HepG2 (cell line): ENCODE results near the gene GOT1. TPM values are rescaled to one million over a fixed set of nuclear protein-coding genes. Genes with fewer than 3 reads are reported as not detected.

Experiments used
- BRCA1 ChIP-seq: sonication (generic); formaldehyde crosslinking; IDR thresholded peaks from 2 replicates; pipeline ENCODE4 v1.4.0; 2020; ENCODE audit warnings: missing genetic modification reagents
- HNF4A ChIP-seq: sonication (generic); formaldehyde crosslinking; IDR thresholded peaks from 2 replicates; pipeline ENCODE4 v1.4.0; 2020; ENCODE audit warnings: missing genetic modification reagents
- KDM1A ChIP-seq: IDR thresholded peaks from 2 replicates; pipeline ENCODE4 v1.6.1; 2016; ENCODE audit warnings: missing compliant biosample characterization
- KLF12 ChIP-seq: sonication (generic); formaldehyde crosslinking; IDR thresholded peaks from 2 replicates; pipeline ENCODE4 v1.4.0; 2020; ENCODE audit warnings: missing genetic modification reagents, borderline replicate concordance
- MAFK ChIP-seq, 2 experiments: IDR thresholded peaks in 1 of 2; conservative IDR thresholded peaks in 1 of 2; 2 replicates each; pipeline ENCODE4 v1.6.1; 2011; ENCODE audit warnings: improper control_type of control experiment in 2 of 2, low read length in 2 of 2
- RFXANK ChIP-seq: IDR thresholded peaks from 2 replicates; pipeline ENCODE4 v1.6.1; 2016
- RORA ChIP-seq: sonication (generic); formaldehyde crosslinking; IDR thresholded peaks from 2 replicates; pipeline ENCODE4 v1.5.0; 2020; ENCODE audit warnings: mild to moderate bottlenecking, missing genetic modification reagents, moderate library complexity
- SNRNP70 ChIP-seq: fragments of 200-400 bp; formaldehyde crosslinking; IDR thresholded peaks from 2 replicates; pipeline ENCODE4 v1.6.1; 2017; ENCODE audit warnings: mild to moderate bottlenecking, low read depth, low read length, moderate library complexity
- TARDBP ChIP-seq: sonication (generic); formaldehyde crosslinking; IDR thresholded peaks from 2 replicates; pipeline ENCODE4 v1.8.0; 2022; ENCODE audit warnings: mild to moderate bottlenecking, missing genetic modification reagents
- TEAD3 ChIP-seq: optimal IDR thresholded peaks from 2 replicates; pipeline ENCODE3; 2016; ENCODE audit warnings: borderline replicate concordance
- ZBTB21 ChIP-seq: sonication (generic); formaldehyde crosslinking; IDR thresholded peaks from 2 replicates; pipeline ENCODE4 v1.4.0; 2020; ENCODE audit warnings: missing genetic modification reagents
- ZMYM2 ChIP-seq: sonication (generic); formaldehyde crosslinking; IDR thresholded peaks from 2 replicates; pipeline ENCODE4 v1.8.0; 2022; ENCODE audit warnings: mild to moderate bottlenecking, missing genetic modification reagents
- ZNF235 ChIP-seq: sonication (generic); formaldehyde crosslinking; IDR thresholded peaks from 2 replicates; pipeline ENCODE4 v1.8.1; 2023; ENCODE audit warnings: mild to moderate bottlenecking, missing genetic modification reagents, borderline replicate concordance
- ZNF317 ChIP-seq: sonication (generic); formaldehyde crosslinking; IDR thresholded peaks from 2 replicates; pipeline ENCODE4 v1.5.0; 2020; ENCODE audit warnings: mild to moderate bottlenecking, missing genetic modification reagents
- ZNF343 ChIP-seq: sonication (generic); formaldehyde crosslinking; IDR thresholded peaks from 2 replicates; pipeline ENCODE4 v1.4.0; 2020; ENCODE audit warnings: mild to moderate bottlenecking, missing genetic modification reagents
- ZNF354B ChIP-seq: sonication (generic); formaldehyde crosslinking; IDR thresholded peaks from 2 replicates; pipeline ENCODE4 v1.8.0; 2022; ENCODE audit warnings: mild to moderate bottlenecking, missing genetic modification reagents
- ZNF83 ChIP-seq: sonication (generic); formaldehyde crosslinking; IDR thresholded peaks from 2 replicates; pipeline ENCODE4 v1.4.0; 2020; ENCODE audit warnings: missing genetic modification reagents, mild to moderate bottlenecking, borderline replicate concordance
- polyA plus RNA-seq, 8 experiments: library from polyadenylated mRNA; depleted of rRNA in 3 of 8; stranded (reverse) in 7 of 8; unstranded in 1 of 8; fragments of >200 nt; fragmentation: Illumina TruSeq in 4 of 8; extraction: Trizol in 4 of 8; gene quantifications; 2 replicates each; pipeline versions ENCODE4 v1.2.1 to v1.2.3, GENCODE V29; 2011 to 2016; ENCODE audit warnings: low read depth in 4 of 8, missing spikeins in 1 of 8, mixed read lengths in 1 of 8; ENCODE audit not compliant: insufficient read depth in 1 of 8
- total RNA-seq, 5 experiments: library from RNA; depleted of rRNA; stranded (reverse); fragments of >200 nt; fragmentation: Illumina TruSeq; extraction: Trizol; gene quantifications; 2 replicates each; pipeline ENCODE4 v1.2.3, GENCODE V29; 2016; ENCODE audit warnings: low read depth in 1 of 5
- TF ChIP-seq, protein P1 (sequence below): sonication (generic); formaldehyde crosslinking; IDR thresholded peaks from 2 replicates; pipeline ENCODE4 v1.5.0; 2020; ENCODE audit warnings: mild to moderate bottlenecking, missing genetic modification reagents
- TF ChIP-seq, protein P2 (sequence below): sonication (generic); formaldehyde crosslinking; IDR thresholded peaks from 2 replicates; pipeline ENCODE4 v1.5.1; 2020; ENCODE audit warnings: missing genetic modification reagents, mild to moderate bottlenecking, borderline replicate concordance
- TF ChIP-seq, protein P3 (sequence below): sonication (generic); formaldehyde crosslinking; IDR thresholded peaks from 2 replicates; pipeline ENCODE4 v1.4.0; 2020; ENCODE audit warnings: missing genetic modification reagents
- TF ChIP-seq, protein P4 (sequence below): sonication (generic); formaldehyde crosslinking; IDR thresholded peaks from 2 replicates; pipeline ENCODE4 v1.5.1; 2020; ENCODE audit warnings: missing genetic modification reagents, mild to moderate bottlenecking, borderline replicate concordance
- TF ChIP-seq, protein P5 (sequence below): sonication (generic); formaldehyde crosslinking; IDR thresholded peaks from 2 replicates; pipeline ENCODE4 v1.4.0; 2020; ENCODE audit warnings: missing genetic modification reagents

Gene GOT1
- total and polyA plus RNA-seq, 2 of the 13 experiments (the other 11 are each of a cell fraction or from before 2014, with no cell fraction given): 81.2 to 102 TPM

DNA sequence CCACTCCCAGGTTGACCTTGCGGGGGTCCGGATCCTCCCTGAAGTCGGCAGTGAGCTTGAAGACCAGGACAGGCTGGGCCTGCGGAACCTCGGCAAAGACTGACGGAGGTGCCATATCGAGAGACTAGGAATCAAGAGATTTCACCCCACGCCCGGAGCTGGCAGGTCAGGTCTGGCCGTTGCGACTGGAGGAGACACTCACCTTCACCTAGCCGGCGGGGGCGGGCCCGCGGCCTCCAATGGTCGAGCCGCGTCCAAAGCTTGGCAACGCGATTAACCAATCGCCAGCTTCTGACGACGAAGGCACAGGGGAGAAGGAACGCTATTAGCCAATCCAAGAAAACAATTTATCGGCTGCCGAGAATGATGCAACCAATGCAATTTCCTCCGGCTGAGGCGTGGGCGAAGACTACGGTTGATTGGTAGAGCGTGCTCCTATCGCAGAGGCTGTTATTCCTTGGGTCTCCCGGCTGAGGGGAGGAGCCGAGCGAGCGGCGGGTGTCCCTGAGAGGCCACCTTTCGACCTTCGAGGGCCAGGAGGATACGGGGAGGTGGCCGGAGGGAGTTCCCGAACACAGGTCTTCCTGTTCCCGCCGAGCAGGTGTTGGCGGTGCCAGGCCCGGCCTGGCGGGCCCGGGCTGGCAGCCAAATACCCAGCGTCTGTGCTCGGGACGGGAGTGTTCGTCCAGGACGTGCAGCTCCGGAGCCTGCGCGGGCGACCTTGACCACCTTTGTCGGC lies at the start of gene GOT1 (continued):
- TF ChIP-seq, protein P1, sequence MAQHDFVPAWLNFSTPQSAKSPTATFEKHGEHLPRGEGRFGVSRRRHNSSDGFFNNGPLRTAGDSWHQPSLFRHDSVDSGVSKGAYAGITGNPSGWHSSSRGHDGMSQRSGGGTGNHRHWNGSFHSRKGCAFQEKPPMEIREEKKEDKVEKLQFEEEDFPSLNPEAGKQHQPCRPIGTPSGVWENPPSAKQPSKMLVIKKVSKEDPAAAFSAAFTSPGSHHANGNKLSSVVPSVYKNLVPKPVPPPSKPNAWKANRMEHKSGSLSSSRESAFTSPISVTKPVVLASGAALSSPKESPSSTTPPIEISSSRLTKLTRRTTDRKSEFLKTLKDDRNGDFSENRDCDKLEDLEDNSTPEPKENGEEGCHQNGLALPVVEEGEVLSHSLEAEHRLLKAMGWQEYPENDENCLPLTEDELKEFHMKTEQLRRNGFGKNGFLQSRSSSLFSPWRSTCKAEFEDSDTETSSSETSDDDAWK (CRISPR knock-in tag): no peak
- TF ChIP-seq, protein P2, sequence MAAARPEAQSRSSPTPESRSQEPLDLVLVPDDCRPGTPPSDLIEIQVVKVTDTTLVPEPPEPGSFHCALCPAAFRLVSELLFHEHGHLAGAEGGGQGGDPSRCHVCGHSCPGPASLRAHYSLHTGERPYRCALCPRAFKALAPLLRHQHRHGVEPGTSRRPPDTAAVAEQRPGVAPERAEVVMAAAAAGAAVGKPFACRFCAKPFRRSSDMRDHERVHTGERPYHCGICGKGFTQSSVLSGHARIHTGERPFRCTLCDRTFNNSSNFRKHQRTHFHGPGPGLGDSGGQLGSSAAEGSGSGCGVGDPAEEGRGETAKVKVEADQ: no peak
- TF ChIP-seq KLF12 (CRISPR knock-in tag) (no peak; the same call in 1 of the 2 replicates), KDM1A (CRISPR knock-in tag) (no peak), SNRNP70 (no peak), HNF4A (CRISPR knock-in tag) (no peak; the same call in 1 of the 2 replicates), TARDBP (CRISPR knock-in tag) (peak; percentile 78), ZMYM2 (CRISPR knock-in tag) (no peak), TEAD3 (CRISPR knock-in tag) (peak; percentile 61), RORA (CRISPR knock-in tag) (no peak), BRCA1 (CRISPR knock-in tag) (no peak), ZNF317 (CRISPR knock-in tag) (peak; percentile 54; the same call in 1 of the 2 replicates), ZBTB21 (no peak), ZNF83 (CRISPR knock-in tag) (no peak), ZNF354B (CRISPR knock-in tag) (no peak; the same call in 1 of the 2 replicates), RFXANK (CRISPR knock-in tag) (peak; percentile 91), ZNF343 (CRISPR knock-in tag) (no peak), ZNF235 (0 out of 2 replicates have a peak, but pooled peaks have one; percentile 64), MAFK (conservative IDR thresholded peaks at IDR 0.05 in 1 of 2, IDR thresholded peaks at IDR 0.05 in 1 of 2; ENCODE audit: low read length in 2 of 2) (peak in 1 of 2 experiments; percentile 23; a peak in 1 of 4 replicates)
- TF ChIP-seq, protein P3, sequence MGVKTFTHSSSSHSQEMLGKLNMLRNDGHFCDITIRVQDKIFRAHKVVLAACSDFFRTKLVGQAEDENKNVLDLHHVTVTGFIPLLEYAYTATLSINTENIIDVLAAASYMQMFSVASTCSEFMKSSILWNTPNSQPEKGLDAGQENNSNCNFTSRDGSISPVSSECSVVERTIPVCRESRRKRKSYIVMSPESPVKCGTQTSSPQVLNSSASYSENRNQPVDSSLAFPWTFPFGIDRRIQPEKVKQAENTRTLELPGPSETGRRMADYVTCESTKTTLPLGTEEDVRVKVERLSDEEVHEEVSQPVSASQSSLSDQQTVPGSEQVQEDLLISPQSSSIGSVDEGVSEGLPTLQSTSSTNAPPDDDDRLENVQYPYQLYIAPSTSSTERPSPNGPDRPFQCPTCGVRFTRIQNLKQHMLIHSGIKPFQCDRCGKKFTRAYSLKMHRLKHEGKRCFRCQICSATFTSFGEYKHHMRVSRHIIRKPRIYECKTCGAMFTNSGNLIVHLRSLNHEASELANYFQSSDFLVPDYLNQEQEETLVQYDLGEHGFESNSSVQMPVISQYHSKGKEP (CRISPR knock-in tag): no peak
- TF ChIP-seq, protein P4, sequence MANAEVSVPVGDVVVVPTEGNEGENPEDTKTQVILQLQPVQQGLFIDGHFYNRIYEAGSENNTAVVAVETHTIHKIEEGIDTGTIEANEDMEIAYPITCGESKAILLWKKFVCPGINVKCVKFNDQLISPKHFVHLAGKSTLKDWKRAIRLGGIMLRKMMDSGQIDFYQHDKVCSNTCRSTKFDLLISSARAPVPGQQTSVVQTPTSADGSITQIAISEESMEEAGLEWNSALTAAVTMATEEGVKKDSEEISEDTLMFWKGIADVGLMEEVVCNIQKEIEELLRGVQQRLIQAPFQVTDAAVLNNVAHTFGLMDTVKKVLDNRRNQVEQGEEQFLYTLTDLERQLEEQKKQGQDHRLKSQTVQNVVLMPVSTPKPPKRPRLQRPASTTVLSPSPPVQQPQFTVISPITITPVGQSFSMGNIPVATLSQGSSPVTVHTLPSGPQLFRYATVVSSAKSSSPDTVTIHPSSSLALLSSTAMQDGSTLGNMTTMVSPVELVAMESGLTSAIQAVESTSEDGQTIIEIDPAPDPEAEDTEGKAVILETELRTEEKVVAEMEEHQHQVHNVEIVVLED (CRISPR knock-in tag): no peak; the same call in 1 of the 2 replicates
- TF ChIP-seq, protein P5, sequence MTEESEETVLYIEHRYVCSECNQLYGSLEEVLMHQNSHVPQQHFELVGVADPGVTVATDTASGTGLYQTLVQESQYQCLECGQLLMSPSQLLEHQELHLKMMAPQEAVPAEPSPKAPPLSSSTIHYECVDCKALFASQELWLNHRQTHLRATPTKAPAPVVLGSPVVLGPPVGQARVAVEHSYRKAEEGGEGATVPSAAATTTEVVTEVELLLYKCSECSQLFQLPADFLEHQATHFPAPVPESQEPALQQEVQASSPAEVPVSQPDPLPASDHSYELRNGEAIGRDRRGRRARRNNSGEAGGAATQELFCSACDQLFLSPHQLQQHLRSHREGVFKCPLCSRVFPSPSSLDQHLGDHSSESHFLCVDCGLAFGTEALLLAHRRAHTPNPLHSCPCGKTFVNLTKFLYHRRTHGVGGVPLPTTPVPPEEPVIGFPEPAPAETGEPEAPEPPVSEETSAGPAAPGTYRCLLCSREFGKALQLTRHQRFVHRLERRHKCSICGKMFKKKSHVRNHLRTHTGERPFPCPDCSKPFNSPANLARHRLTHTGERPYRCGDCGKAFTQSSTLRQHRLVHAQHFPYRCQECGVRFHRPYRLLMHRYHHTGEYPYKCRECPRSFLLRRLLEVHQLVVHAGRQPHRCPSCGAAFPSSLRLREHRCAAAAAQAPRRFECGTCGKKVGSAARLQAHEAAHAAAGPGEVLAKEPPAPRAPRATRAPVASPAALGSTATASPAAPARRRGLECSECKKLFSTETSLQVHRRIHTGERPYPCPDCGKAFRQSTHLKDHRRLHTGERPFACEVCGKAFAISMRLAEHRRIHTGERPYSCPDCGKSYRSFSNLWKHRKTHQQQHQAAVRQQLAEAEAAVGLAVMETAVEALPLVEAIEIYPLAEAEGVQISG (CRISPR knock-in tag): peak; percentile 16
